Ovary (tissue), 3 donors: ENCODE data around the gene VIPR2.

Experiments used
- CTCF ChIP-seq, 3 donors: fragments of 450-650 bp in 2 of 3; fragments of 200-600 bp in 1 of 3; IDR thresholded peaks; one replicate each; pipeline versions ENCODE4 v1.5.1 to v1.8.0; 2016 to 2022; ENCODE audit warnings: antibody characterized with exemption in 3 of 3, mild to moderate bottlenecking in 1 of 3
- EP300 ChIP-seq: sonication (generic); formaldehyde crosslinking; IDR thresholded peaks from one replicate; pipeline ENCODE4 v1.6.1; 2017; ENCODE audit warnings: antibody characterized with exemption
- POLR2A ChIP-seq: fragments of 450-650 bp; IDR thresholded peaks from one replicate; pipeline ENCODE4 v1.6.1; 2017; ENCODE audit warnings: antibody characterized with exemption, mild to moderate bottlenecking, moderate library complexity
- donor health status: DM: no; HTN: no; CAD: no.

- TF ChIP-seq EP300 = no peak
- no peak for TF ChIP-seq CTCF (IDR thresholded peaks at IDR 0.05)
- TF ChIP-seq POLR2A = no peak
Measured at GRCh38 chr7:159126311-159127260, 18.1 kb downstream of the VIPR2 start.
